Stimulated activated CD4-positive, alpha-beta T cell treated with anti-CD3 and anti-CD28 coated beads, TNF-alpha, amount 100 ng/mL, for 48 hours (primary cell): ENCODE measurements around the gene LPAR1.

Experiments used
- DNase-seq, 3 donors: peaks; one replicate each; pipeline ENCODE4 v3.0.0-alpha.2; 2020; ENCODE audit warnings: low read depth in 3 of 3

Gene LPAR1

DNA sequence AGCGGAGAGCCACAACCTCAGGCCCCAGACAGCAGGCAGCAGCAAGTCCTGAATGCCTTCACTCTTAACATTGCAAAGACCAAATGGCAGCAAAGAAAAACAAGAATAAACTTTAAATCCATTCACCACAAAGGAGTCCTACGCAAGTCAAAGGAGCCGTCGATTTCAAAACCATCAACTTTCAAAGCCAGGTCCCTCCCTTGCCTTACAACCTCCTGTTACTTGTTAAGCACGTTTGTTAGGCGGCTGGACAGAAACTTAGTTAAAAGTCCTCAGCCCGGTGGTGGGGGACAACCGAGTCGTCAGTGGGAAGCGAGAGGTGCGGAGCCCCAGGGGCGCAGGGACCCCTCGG lies 938 bp downstream of the LPAR1 start:
- no peak for DNase-seq

DNA sequence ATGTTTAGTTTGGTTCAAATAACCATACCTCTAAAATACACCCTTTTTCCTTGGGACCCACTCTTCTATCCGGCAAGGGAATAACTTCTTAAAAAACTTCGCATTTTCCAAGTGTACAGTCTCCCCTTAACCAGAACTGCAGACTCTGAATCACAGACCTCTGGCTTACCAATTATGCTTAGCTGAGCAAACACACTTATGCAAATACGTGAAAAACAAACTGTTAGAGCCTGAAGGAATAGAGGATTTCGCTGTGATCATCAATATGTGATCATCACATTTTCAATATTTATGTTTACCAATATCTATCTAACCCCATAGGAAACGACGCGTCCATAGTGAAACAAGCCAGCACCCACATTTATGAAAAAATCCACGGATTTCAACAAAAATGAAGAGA lies 1.3 kb downstream of the LPAR1 start:
- DNase-seq: no peak

DNA sequence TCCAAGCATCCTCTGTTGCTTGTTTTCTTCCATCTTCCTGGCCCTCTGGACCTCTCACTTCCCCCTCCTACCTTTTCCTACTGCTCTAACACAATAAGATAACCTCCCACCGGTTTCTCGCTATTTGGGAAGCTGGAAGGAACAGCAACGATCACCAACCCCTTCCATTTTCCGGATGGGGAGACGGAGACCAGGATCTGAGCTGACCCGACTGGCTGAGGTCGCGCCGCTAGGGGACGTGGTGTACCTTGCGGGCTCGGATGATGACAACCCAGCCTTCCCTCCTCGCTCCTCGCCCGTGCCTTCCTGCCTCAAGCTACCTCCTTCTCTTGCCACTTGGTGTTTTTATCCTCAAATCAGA lies 1.9 kb downstream of the LPAR1 start:
- no peak for DNase-seq

DNA sequence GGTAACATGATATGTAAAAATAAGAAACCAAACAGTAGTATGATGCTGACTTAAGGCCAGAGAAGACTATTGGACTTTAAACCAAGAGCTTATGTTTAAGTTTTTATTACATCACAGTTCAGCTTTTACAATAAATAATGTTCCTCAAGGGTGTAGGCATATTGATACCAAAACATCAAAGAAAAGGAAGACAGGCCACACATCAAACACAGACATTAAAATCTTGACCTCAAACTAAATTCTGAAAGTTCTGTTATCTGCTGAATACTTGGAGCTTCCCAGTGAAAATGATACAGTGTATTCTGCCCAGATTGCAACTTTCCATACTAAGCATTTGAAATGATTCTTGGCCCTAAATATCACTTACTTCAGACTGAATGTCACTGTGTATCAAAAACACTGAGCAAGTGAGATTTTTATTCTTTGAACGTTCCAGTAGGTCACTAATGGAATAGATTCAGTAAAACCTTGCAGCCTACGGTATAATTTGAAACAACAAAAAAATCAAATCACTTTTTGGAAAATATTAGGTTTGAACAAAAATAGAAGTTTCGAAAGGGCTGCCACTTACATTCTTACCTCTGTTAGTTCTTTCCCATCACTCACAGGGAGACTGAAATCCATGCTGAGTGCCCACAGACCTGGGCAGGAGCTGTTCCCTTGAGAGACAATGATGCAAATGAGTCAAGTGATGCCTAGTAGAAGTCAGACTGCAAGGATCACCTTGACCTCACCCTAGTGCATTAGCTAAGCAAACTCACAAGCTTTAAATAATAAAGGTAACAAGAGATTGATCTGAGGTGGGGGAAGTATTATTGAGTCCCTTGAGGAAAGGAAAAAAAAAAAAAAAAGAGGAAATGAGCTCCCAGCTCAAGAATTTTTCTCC lies 2.5 kb downstream of the LPAR1 start:
- DNase-seq: no peak

DNA sequence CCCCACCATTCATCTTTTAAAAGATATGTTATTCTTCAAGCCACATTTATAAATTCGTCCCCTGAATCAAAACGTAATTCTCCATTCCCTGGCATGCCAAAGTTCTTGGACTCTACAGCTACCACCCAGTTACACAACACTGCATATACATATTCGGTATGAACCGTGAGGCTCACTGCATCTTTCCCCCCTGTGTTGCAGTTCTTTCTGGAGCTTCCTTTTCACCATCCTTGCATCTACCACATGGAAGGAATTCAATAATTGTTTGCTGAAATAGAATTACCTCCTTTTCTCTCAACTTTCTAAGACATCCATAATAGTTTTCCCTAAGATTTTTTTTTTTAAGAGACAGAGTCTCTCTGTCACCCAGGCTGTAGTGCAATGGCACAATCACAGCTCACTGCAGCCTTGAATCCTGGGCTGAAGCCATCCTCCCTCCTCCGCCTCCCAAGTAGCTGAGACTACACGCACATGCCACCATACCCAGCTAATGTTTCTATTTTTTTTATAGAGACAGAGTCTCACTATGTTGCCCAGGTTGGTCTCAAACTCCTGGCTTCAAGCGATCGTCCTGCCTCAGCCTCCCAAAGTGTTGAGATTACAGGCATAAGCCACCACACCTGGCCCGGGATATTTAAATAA lies 3.3 kb downstream of the LPAR1 start:
- no peak for DNase-seq

DNA sequence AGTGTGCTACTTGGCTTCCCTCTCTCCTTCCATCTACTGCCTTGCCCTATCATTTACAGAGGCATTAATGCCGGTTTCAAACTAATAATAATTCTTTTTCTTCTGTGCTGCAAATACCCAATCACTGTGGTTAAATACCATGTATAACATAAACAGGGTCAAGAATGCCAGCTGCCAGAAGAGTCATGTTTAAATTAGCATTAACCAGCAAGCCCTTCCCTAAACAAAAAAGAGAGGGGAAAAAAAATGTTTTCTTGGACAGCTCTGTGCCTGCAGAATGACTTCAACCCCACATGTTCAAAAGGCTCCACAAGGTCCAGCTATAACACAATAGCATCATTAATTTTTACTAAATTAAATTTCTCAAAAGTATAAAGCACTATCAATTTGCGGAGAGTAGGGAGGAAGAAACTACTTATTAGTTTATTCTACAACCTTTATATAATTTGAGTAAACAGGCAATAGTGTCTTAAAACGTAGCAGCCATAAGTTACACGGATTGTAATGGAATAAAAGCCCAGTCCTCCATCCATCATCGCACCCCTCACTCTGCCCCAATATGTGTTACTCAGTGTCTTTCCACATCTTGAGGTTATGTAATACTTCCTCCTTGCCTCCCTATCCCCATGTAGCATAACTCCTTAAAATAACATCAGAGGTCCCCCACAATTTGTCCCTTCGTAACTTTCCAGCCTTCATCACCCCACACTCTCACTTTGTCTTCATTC lies 3.9 kb downstream of the LPAR1 start:
- DNase-seq: no peak

DNA sequence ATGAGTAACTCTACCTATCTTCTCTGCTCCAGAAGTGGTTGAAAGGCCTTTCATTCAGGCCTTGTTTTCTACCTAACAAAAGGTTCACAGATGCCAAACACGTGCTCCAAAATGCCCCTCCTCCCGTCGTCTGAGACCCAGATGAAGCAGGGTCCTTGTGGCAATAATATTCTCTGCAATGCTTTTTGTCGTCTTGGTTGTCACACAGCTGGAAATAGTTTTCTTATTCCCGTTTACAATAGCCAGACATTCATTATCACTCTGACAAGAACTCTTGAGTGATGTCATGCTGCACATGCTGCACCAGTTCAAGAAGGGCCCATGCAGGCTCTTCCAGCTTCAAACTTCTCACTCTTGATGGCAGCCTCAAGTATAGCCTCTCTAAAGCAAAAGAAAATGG lies 7.8 kb downstream of the LPAR1 start:
- no peak for DNase-seq

DNA sequence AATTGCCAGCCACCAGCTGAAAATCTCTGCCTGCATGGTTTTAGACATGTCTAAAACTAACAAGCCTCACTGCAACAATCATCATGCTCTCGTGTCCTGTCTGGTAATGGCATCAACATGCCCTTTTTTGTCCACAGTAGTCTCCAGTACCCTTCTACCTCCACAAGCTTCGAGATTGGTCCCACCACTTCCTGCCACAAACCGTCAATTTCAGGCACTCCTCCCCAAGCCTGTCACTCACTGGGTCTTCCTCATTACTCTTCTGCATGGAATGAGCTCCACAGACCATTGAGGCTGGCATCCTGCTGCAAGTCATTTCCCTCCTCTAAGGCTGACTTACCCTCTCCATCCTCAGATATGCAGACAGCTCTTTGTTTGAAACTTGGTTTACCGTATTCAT lies 9.0 kb downstream of the LPAR1 start:
- DNase-seq: no peak

DNA sequence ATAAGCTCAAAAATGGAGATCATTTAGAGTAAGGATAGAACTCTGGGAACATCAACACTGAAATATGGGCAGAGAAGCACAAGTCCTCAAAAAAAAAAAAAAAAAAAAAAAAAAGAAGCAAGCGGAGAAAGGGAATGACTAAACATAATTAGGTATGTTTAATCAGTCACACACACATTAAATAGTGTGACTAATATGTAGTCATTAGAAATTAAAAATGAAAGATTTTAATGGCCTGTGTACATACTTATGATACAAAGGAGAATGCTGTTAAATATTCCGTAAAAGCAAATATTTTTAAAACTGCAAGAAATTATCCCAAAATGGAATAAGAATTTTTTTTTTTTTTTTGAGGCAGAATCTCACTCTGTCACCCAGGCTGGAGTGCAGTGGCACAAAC lies 10.5 kb downstream of the LPAR1 start:
- DNase-seq: no peak

DNA sequence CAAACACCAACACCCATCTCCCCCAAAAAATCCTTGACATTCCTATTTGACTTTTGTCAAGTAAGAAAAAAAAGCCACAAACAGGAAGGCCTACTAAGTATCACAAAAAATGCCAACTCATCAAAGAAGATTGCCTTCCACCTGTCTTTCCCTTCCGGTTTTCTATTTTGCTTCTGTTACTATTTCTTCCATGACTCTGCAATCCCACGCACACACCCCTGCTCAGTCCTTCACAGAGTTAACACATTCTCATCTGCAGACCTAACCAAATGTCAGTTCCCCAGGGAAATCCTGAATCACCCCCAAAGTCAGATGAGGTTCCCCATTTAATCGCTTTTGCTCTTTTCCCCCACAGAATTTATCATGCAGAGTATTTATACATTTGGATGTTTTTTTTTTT lies 15.1 kb downstream of the LPAR1 start:
- no peak for DNase-seq

DNA sequence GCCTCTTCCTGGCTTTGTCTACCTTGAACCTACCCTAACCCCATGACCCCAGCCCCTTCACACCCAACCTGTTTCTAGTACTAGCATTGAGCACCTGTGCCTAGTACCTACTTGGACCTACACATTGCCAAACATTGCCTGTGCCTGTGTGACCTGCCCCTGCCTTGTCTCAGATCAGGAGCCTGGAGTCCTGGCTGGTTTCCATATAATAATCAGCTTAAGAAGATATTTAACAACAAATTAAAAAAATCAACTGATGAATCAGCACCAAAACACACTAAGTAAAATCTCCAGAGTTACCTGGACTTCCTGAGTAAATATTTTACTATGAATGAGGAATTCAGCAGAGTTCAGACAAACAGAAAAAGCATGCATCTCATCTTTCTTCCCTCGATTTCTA lies 17.7 kb downstream of the LPAR1 start:
- no peak for DNase-seq

DNA sequence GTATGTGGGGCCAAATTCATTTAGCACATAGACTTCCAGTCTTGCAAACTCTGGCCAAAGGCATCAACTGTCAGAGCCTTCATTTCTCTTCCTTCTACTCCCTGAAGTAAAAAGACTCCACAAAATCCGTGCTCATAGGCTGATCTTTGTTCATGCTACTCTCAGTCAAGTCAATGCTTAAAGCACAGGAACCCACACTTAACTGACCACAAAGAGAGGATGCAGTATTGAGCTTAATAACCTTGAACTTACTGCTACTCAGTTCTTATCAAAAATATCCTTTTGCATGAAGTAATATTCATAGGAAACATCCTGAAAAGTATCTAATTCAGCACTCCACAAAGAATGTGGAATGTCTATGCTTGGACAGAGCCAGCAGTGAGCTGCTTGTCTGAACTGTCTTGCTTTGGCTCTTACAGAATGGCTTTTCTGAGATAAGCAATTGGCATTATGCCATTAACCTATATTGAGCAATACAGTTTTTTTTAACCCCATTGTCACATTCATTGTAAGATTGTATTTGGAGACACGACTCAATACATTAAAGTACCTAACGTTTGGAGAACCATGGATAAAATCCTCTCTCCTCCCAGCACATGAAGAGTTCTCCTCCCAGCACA lies 21.7 kb downstream of the LPAR1 start:
- no peak for DNase-seq

DNA sequence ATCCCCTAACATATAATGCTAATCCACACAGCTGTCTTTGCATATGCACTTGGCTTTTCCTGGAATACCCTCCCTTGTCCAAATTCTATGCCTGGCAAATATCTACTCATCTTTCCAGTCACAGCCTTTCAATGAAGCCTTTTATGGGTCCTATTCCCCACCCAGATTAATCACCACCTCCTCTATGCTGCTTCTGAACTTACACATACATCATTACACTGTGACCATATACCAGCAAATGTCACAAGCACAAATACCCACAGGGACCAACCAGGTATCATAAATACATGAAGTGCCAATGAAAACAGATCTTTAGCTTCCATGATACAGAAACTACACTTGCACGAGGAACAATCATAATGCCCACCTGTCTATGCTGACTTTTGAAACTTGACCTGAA lies 22.3 kb downstream of the LPAR1 start:
- DNase-seq: no peak

DNA sequence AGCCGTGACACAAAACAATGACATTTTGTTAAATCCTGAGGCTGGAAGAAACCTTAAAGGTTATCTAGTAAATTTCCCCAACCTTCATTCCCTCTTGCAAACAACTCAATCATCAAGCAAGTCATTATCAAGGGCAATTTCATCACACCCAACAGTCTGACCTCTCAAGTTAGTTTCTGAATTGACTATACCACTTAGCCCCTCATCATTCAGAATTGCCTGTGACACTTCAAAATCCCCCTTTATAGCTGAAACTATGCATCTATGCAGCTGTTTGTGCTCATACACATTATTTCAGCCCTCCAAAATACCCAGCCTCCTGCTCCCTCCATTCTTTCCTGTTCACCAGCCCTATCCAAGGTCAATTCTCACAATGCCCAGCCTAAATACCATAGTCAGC lies 24.6 kb downstream of the LPAR1 start:
- no peak for DNase-seq

DNA sequence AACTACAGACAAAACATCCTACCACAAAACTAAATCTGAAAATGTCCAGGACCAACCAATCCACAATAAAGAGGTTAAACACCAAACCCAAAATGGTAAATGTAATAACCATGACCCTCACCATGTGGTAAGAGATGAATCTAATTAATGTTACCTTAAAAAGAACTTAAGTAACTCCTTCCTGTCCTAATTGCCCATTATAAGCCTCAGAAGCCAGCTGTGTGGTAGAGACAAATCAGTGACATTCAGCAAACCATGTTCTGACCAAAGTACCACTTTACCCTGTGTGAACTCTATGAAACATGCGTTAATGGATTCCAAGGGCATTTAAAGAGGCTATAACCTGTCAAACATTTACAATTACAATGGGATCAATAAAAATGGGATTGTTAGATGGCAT lies 25.0 kb downstream of the LPAR1 start:
- no peak for DNase-seq

DNA sequence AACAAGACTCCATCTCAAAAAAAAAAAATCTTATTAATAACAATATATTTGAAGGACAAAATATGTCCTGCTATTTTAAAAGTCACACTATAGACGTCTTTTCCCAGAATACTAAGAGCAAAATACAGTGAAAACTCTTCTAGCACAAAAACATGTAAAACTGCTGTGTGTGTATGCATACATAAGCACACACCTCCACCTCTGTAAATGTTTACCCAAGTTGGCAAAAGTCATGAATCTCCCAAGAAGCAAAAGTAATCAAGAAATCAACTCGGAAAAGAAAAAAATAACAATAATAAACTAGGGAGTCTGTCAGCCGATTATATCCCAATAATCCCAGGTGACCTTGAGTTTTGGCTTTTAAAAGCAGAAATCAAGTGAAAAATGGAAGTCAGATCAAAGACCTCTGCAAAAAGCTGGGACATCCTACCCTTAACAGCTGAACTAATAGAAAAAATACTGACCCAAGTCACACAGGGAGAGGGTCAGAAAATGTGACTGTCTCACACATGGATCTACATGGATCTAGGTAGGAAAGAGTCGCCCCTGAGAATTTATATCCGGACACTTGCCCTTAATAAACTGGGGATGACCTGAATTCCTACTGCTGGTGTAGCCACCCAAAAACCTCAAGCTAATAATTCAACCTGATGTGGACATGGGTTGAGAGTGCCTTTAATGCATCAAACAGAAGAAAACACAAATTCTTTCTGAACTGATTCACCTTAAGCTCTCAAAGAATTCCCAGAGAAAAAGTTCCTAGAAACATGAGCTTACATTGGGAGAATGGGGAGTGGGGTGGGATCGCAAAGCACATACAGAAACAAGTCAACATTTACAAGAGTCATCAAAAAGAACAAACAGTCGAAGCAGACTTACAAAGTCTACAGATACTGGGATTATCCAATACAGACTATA lies 29.9 kb downstream of the LPAR1 start:
- DNase-seq: no peak

DNA sequence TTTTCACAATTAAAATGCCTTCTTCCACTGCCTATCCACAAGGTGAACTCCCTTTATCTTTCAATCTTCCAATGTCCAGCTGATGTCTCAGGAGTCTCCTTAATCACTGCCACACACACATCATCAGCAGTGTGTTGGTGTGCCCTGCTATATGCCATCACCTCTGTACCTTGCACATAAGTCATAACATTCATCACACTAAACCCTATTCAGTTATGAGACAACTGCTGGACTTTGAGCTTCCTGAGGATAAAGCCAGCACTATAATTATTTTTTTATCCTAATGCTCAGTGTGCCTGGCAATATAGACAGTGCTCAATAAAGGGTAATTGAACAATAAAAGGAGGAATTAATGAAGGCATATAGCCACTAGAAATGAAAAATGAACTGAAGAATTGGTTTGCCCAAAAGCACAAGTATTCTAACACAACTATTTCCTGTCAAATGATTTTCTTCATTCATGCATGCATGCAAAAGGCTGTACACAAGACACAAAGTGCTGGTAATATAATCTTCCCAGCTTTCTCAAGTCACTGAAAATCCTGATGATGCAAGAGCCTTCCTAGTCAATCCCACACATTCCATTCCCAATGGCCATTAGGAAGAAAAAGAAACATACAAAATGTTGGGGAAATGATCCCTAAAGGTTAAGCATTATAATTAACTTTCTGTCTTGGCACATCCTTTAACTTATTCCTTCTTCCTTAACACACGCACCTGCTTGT lies 32.4 kb downstream of the LPAR1 start:
- no peak for DNase-seq

DNA sequence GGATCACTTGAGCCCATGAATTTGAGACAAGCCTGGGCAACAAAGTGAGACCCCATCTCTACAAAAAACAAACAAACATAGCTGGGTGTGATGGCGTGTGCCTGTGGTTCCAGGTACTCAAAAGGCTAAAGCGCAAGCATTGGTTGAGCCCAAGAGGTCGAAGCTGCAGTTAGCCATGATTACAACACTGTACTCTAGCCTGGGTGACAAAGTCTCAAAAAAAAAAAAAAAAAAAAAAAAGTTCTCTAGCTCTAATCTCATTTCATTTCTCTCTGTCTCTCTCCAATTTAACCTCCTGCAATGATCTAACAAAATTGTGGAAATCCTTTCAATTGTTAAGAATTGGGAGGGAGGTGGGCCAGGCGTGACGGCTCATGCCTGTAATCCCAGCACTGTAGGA lies 33.3 kb downstream of the LPAR1 start:
- no peak for DNase-seq

DNA sequence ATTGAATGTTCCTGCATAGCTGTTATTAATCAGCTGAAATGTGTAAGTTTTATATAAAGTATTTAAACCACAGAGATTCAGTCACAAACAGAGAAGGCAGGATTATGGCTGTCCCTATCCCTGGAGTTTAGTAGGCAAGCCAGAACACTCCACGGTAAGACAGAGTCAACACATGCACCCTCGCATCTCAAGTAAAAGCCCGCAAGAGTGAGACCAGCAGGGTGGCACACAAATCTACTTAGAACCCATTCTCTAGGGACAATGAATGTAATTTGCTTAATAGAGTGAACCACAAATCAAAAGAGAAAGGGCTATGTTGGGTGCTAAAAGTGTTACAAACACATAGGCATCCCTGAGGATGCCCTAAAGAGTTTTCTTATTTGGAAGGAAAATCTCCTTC lies 35.1 kb downstream of the LPAR1 start:
- no peak for DNase-seq

DNA sequence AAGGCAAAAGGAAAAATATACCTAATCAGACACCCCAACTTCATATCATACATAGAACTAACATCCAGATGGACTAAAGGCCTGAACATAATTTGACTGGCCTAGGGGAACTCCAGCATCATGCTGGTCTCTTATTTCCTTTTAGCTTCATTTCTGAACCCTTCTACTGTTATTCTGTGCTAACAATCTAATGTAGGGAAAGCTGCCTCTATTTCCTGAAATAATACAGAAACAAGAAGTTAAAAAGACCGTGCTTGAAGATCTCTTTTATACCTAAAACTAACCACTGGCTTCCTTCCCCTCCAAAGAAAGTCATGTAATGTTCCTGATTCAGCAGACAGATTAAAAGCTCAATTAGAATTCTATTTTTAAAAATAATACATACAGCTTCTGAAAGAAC lies 36.7 kb downstream of the LPAR1 start:
- DNase-seq: no peak

DNA sequence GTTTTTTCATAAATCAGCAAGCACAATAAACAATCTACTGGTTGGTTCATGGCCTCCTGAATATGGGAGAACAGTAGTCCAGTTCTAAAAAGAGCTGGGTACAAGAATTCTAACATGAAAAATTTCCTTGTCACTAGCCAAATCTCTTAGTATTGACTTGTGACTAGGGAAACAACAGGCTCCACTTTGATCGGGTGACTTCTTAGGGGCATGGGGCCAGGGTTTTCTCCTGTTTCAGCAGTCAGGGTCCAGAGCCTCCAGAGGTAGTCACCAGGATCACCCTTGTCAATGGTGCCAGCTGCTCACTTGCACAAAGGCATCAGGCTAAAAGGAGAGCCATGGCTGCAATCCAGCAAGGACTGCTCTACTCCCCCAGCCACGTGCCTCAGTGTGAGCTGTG lies 38.1 kb downstream of the LPAR1 start:
- DNase-seq: no peak
